Adipocyte (in vitro differentiated cells): Measurements from ENCODE around the gene GPR27.
A peak's percentile ranks its signal among the peaks of the same experiment; 100 is the strongest.

ENCODE experiments used
- DNase-seq: peaks from one replicate; pipeline ENCODE4 v3.0.0-alpha.2; 2015; ENCODE audit warnings: low read depth
- H3K27me3 ChIP-seq: replicated peaks from 2 replicates; pipeline ENCODE4 v1.7.0; 2013; ENCODE audit warnings: mild to moderate bottlenecking, low read length, moderate library complexity; ENCODE audit not compliant: control insufficient read depth, insufficient read depth
- H3K36me3 ChIP-seq: 2 replicates; pipeline ENCODE4 v1.7.0; 2013; ENCODE audit warnings: low read length, mild to moderate bottlenecking, moderate library complexity; ENCODE audit not compliant: control insufficient read depth, insufficient read depth, severe bottlenecking
- H3K4me1 ChIP-seq: 2 replicates; pipeline ENCODE4 v1.7.0; 2013; ENCODE audit warnings: mild to moderate bottlenecking, low read length, moderate library complexity; ENCODE audit not compliant: control insufficient read depth, insufficient read depth
- H3K4me3 ChIP-seq: 2 replicates; pipeline ENCODE4 v1.7.0; 2013; ENCODE audit warnings: mild to moderate bottlenecking, low read length, moderate library complexity
- H3K9ac ChIP-seq: 2 replicates; pipeline ENCODE4 v1.7.0; 2013; ENCODE audit warnings: mild to moderate bottlenecking, low read length, moderate library complexity
- H3K9me3 ChIP-seq: 2 replicates; pipeline ENCODE4 v1.7.0; 2013; ENCODE audit warnings: mild to moderate bottlenecking, low read length, moderate library complexity; ENCODE audit not compliant: control insufficient read depth

Gene GPR27

GRCh38 chr3:71771884-71772283 is 18.2 kb downstream of the GPR27 start:
- DNase-seq = no peak
- no peaks in the 10 kb centered on the region for H3K9me3 ChIP-seq
- no peak overlapping the region for H3K4me3 ChIP-seq
- H3K36me3 ChIP-seq = no peaks in the 10 kb centered on the region
- H3K27me3 ChIP-seq = peaks cover 23% of the 10 kb centered on the region
- H3K9ac ChIP-seq = no peak overlapping the region
- H3K4me1 ChIP-seq = no peaks in the 10 kb centered on the region

- Histone ChIP-seq H3K4me3 (no peak overlapping the region), H3K4me1 (no peaks in the 10 kb centered on the region), H3K27me3 (peaks cover 26% of the 10 kb centered on the region), H3K36me3 (no peaks in the 10 kb centered on the region), H3K9ac (no peak overlapping the region), H3K9me3 (no peaks in the 10 kb centered on the region)
- no peak for DNase-seq
Measured at GRCh38 chr3:71776538-71776937, 22.9 kb downstream of the GPR27 start.

GRCh38 chr3:71778353-71778752 is 24.7 kb downstream of the GPR27 start:
- Histone ChIP-seq H3K9ac (no peak overlapping the region), H3K36me3 (no peaks in the 10 kb centered on the region), H3K4me1 (no peaks in the 10 kb centered on the region), H3K9me3 (no peaks in the 10 kb centered on the region), H3K27me3 (peaks cover 44% of the 10 kb centered on the region), H3K4me3 (no peak overlapping the region)
- DNase-seq = no peak

- DNase-seq = no peak
- Histone ChIP-seq H3K4me3 (no peak overlapping the region), H3K27me3 (peaks cover 49% of the 10 kb centered on the region), H3K4me1 (peaks cover 4% of the 10 kb centered on the region), H3K9ac (no peak overlapping the region), H3K36me3 (no peaks in the 10 kb centered on the region), H3K9me3 (no peaks in the 10 kb centered on the region)
Measured at GRCh38 chr3:71779674-71780377, 26.2 kb downstream of the GPR27 start.

GRCh38 chr3:71780430-71780829 is 26.8 kb downstream of the GPR27 start:
- no peak for DNase-seq
- Histone ChIP-seq H3K27me3 (peaks cover 46% of the 10 kb centered on the region), H3K9ac (no peak overlapping the region)

GRCh38 chr3:71783152-71783551 is 29.5 kb downstream of the GPR27 start:
- no peak overlapping the region for H3K4me3 ChIP-seq
- H3K4me1 ChIP-seq = peaks cover 13% of the 10 kb centered on the region
- H3K9ac ChIP-seq = no peak overlapping the region
- no peaks in the 10 kb centered on the region for H3K9me3 ChIP-seq
- DNase-seq = no peak
- peaks cover 50% of the 10 kb centered on the region for H3K27me3 ChIP-seq
- H3K36me3 ChIP-seq = no peaks in the 10 kb centered on the region

More at GRCh38 chr3:71780430-71780829, 26.8 kb downstream of the GPR27 start:
- H3K36me3 ChIP-seq = no peaks in the 10 kb centered on the region
- H3K4me3 ChIP-seq = no peak overlapping the region
- no peaks in the 10 kb centered on the region for H3K9me3 ChIP-seq
- H3K4me1 ChIP-seq = peaks cover 4% of the 10 kb centered on the region

GRCh38 chr3:71784201-71784913 is 30.7 kb downstream of the GPR27 start:
- no peak for DNase-seq
- H3K9ac ChIP-seq = no peak overlapping the region
- H3K36me3 ChIP-seq = no peaks in the 10 kb centered on the region
- peaks cover 13% of the 10 kb centered on the region for H3K4me1 ChIP-seq
- no peaks in the 10 kb centered on the region for H3K9me3 ChIP-seq
- peaks cover 57% of the 10 kb centered on the region for H3K27me3 ChIP-seq
- H3K4me3 ChIP-seq = peak overlapping the region; percentile 57

GRCh38 chr3:71784914-71785531 is 31.4 kb downstream of the GPR27 start, which contains the start of gene PROK2:
Gene PROK2, minus strand, starts transcription at chr3:71785148. Its CDS starts 96 bp downstream, at chr3:71785052.
- Histone ChIP-seq H3K9me3 (no peaks in the 10 kb centered on the region), H3K36me3 (no peaks in the 10 kb centered on the region), H3K4me1 (peaks cover 13% of the 10 kb centered on the region), H3K4me3 (peak within 1 kb of the TSS; percentile 57), H3K9ac (no peak within 1 kb of the TSS), H3K27me3 (peaks cover 57% of the 10 kb centered on the region)
- peak; percentile 19 for DNase-seq

GRCh38 chr3:71785532-71786216 is 32.0 kb downstream of the GPR27 start:
- no peaks in the 10 kb centered on the region for H3K9me3 ChIP-seq
- no peak overlapping the region for H3K4me3 ChIP-seq
- no peaks in the 10 kb centered on the region for H3K36me3 ChIP-seq
- H3K27me3 ChIP-seq = peaks cover 61% of the 10 kb centered on the region
- peaks cover 13% of the 10 kb centered on the region for H3K4me1 ChIP-seq
- no peak for DNase-seq
- H3K9ac ChIP-seq = no peak overlapping the region

- no peak overlapping the region for H3K9ac ChIP-seq
- H3K4me3 ChIP-seq = no peak overlapping the region
- no peak for DNase-seq
- H3K36me3 ChIP-seq = no peaks in the 10 kb centered on the region
- peaks cover 57% of the 10 kb centered on the region for H3K27me3 ChIP-seq
- H3K4me1 ChIP-seq = peaks cover 13% of the 10 kb centered on the region
- no peaks in the 10 kb centered on the region for H3K9me3 ChIP-seq
Measured at GRCh38 chr3:71786217-71786549, 32.5 kb downstream of the GPR27 start.

- Histone ChIP-seq H3K4me3 (no peak overlapping the region), H3K9me3 (no peaks in the 10 kb centered on the region), H3K36me3 (no peaks in the 10 kb centered on the region), H3K9ac (no peak overlapping the region), H3K4me1 (peaks cover 13% of the 10 kb centered on the region), H3K27me3 (peaks cover 53% of the 10 kb centered on the region)
- DNase-seq = no peak
Measured at GRCh38 chr3:71786551-71786950, 32.9 kb downstream of the GPR27 start.
